ENCODE data around the gene CMPK2. TPM values are rescaled to one million over a fixed set of nuclear protein-coding genes. Genes with fewer than 3 reads are reported as not detected.

The CMPK2 gene
- total RNA-seq, 2 experiments from 2014 or later: 84.8 to 91.1 TPM

- DNase-seq: no peak
- ChIA-PET POLR2A (interaction anchor here (0.7 to 3.9 kb wide), 4 partner anchors 12 to 31 kb away, joined by 3 to 15 read pairs (median 6); partner anchors contain the start of gene CMPK2), CTCF (interaction anchor here (0.8 to 5.0 kb wide), 24 partner anchors 9 to 161 kb away, joined by 3 to 65 read pairs (median 5); partner anchors contain the start of gene RSAD2)
- Mint-ChIP-seq H3K9me3 (peaks cover 11% of the 10 kb centered on the region), H3K4me3 (no peak overlapping the region), H3K27ac (no peak overlapping the region), H3K36me3 (ENCODE audit: low read depth) (peaks cover 85% of the 10 kb centered on the region), H3K27me3 (peaks cover 4% of the 10 kb centered on the region), H3K4me1 (peaks cover 4% of the 10 kb centered on the region)
These were observed 31.4 kb upstream of the CMPK2 start for GRCh38 chr2:6896930-6897759.

DNA sequence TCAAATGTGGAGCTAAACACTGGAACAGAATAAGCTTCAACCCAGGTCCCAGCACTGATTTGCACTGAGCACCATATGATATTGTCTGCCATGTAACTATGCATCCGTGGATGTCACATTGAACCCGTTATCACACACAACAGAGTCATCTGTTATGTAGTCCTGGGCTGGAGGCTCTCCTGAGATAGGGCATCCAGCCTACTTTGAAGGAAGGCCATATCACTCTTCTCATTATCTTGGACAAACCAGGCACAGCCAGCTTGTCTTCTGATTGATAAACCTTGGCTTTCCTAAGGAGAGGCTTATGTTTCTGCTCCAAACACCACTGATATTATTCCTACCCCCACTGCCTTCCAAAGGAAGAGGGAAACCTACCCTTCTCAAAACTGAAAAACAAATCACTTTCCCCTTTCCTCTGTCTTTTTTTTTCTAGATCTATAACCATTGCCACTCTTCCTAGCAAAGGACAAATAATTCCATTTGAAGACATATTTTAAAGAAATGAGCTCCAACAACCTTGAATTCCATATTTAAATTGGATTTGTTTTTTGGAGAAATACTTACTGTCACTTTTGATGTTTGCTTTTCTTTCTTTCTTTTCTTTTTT, 28.3 kb upstream of the CMPK2 start:
- no peaks in the 10 kb centered on the region for H3K27me3 Mint-ChIP-seq
- H3K36me3 Mint-ChIP-seq (ENCODE audit: low read depth): peaks cover 72% of the 10 kb centered on the region
- no peak overlapping the region for H3K4me3 Mint-ChIP-seq
- ChIA-PET CTCF (interaction anchor here (0.9 to 5.0 kb wide), 4 partner anchors 11 to 151 kb away, joined by 3 to 65 read pairs (median 4); no protein-coding TSS in a partner anchor), POLR2A (interaction anchor here (0.8 to 2.2 kb wide), 3 partner anchors 13 to 29 kb away, joined by 3 to 6 read pairs (median 3); partner anchors contain the start of gene CMPK2)
- DNase-seq: no peak
- H3K9me3 Mint-ChIP-seq: no peaks in the 10 kb centered on the region
- H3K4me1 Mint-ChIP-seq: no peaks in the 10 kb centered on the region
- no peak overlapping the region for H3K27ac Mint-ChIP-seq

DNA sequence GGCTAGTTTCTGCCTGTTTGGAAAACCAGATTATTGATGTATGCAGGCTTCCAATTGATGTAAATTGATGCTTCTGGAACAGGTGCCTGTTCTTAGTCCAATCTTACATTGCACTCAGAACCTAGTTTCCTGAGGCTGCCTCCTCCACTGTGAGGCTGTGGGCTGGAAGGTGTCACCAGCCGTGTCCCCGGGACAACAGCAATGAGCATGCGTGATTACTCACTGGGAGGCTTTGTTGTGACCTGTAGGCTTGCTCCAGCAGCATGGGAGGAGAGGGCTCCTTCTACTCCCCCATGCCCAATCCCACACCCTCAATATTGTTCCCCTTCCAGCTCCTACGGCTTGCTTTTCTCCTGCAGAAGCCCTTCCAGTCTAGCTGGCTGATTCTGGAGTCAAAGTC, 23.0 kb upstream of the CMPK2 start:
- H3K9me3 Mint-ChIP-seq: no peaks in the 10 kb centered on the region
- no peak overlapping the region for H3K4me3 Mint-ChIP-seq
- ChIA-PET CTCF (interaction anchor here (1.2 to 1.6 kb wide), 3 partner anchors 8 to 155 kb away, joined by 3 to 10 read pairs (median 8); partner anchors contain the start of gene RSAD2), POLR2A (interaction anchor here (1.0 to 2.0 kb wide), 2 partner anchors 11 to 22 kb away, joined by 4 to 11 read pairs; partner anchors contain the start of gene RSAD2)
- peaks cover 79% of the 10 kb centered on the region for H3K36me3 Mint-ChIP-seq (ENCODE audit: low read depth)
- no peaks in the 10 kb centered on the region for H3K27me3 Mint-ChIP-seq
- no peak for DNase-seq
- H3K4me1 Mint-ChIP-seq: peaks cover 7% of the 10 kb centered on the region
- no peak overlapping the region for H3K27ac Mint-ChIP-seq

DNA sequence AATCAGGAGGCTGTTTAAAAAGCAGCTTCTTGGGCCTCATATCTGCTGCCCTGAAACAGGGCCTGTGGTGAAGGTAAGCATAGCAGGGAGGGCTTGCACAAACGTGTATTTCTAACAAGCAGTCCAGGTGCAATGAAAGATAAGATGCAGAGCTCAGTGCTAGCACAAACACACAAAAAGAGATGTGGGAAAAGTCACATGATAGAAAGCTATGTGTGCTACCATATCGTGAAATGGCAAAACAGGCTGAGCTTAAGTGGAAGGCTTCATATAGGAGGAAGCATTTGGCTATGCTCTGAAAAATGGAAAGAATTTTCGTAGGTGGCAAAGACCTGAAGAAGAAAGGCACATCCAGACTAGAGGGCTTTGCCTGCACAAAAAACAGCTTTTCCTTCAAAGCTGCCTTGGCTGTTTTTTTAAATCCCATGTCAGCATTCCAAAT, 22.1 kb upstream of the CMPK2 start:
- no peak for DNase-seq
- Mint-ChIP-seq H3K27me3 (no peaks in the 10 kb centered on the region), H3K36me3 (ENCODE audit: low read depth) (peaks cover 81% of the 10 kb centered on the region), H3K4me3 (no peak overlapping the region), H3K4me1 (peaks cover 10% of the 10 kb centered on the region), H3K27ac (no peak overlapping the region), H3K9me3 (no peaks in the 10 kb centered on the region)
- ChIA-PET POLR2A (interaction anchor here (1.0 to 2.0 kb wide), 3 partner anchors 10 to 21 kb away, joined by 4 to 11 read pairs (median 4); partner anchors contain the start of gene RSAD2), CTCF (interaction anchor here (0.7 to 1.6 kb wide), 5 partner anchors 9 to 156 kb away, joined by 3 to 10 read pairs (median 8); partner anchors contain the start of gene RSAD2)

- Mint-ChIP-seq H3K27me3 (no peaks in the 10 kb centered on the region), H3K4me1 (peaks cover 28% of the 10 kb centered on the region), H3K36me3 (ENCODE audit: low read depth) (peaks cover 90% of the 10 kb centered on the region), H3K4me3 (no peak overlapping the region), H3K9me3 (no peaks in the 10 kb centered on the region), H3K27ac (no peak overlapping the region)
- POLR2A ChIA-PET: no interaction called here
- CTCF ChIA-PET: interaction anchor here (2.0 kb wide), 1 partner anchor 11 kb away, joined by 8 read pairs; no protein-coding TSS in a partner anchor
- DNase-seq: no peak
These were observed 20.3 kb upstream of the CMPK2 start for GRCh38 chr2:6885968-6886367.

GRCh38 chr2:6885551-6885950, 19.8 kb upstream of the CMPK2 start:
- H3K9me3 Mint-ChIP-seq: no peaks in the 10 kb centered on the region
- CTCF ChIA-PET: interaction anchor here (2.0 kb wide), 1 partner anchor 11 kb away, joined by 8 read pairs; no protein-coding TSS in a partner anchor
- H3K27me3 Mint-ChIP-seq: no peaks in the 10 kb centered on the region
- peaks cover 90% of the 10 kb centered on the region for H3K36me3 Mint-ChIP-seq (ENCODE audit: low read depth)
- H3K4me1 Mint-ChIP-seq: peaks cover 30% of the 10 kb centered on the region
- no peak for DNase-seq
- POLR2A ChIA-PET: no interaction called here
- no peak overlapping the region for H3K4me3 Mint-ChIP-seq
- no peak overlapping the region for H3K27ac Mint-ChIP-seq

GRCh38 chr2:6883448-6884122, 17.9 kb upstream of the CMPK2 start:
- CTCF ChIA-PET: interaction anchor here (0.6 kb wide), 1 partner anchor 21 kb away, joined by 3 read pairs; no protein-coding TSS in a partner anchor
- no peaks in the 10 kb centered on the region for H3K27me3 Mint-ChIP-seq

GRCh38 chr2:6881516-6881915, 15.8 kb upstream of the CMPK2 start:
- POLR2A ChIA-PET: interaction anchor here (1.1 to 6.3 kb wide), 2 partner anchors 15 to 32 kb away, joined by 3 to 221 read pairs; partner anchors contain the start of gene CMPK2
- Mint-ChIP-seq H3K9me3 (no peaks in the 10 kb centered on the region), H3K4me1 (peaks cover 49% of the 10 kb centered on the region), H3K27me3 (no peaks in the 10 kb centered on the region), H3K36me3 (ENCODE audit: low read depth) (peaks cover 79% of the 10 kb centered on the region), H3K27ac (no peak overlapping the region), H3K4me3 (peak overlapping the region; percentile 66)
- DNase-seq: no peak
- CTCF ChIA-PET: interaction anchor here (1.2 to 7.2 kb wide), 3 partner anchors 15 to 56 kb away, joined by 3 to 143 read pairs (median 5); partner anchors contain the start of genes CMPK2 and RNF144A

More at GRCh38 chr2:6883448-6884122, 17.9 kb upstream of the CMPK2 start:
- Mint-ChIP-seq H3K4me1 (peaks cover 41% of the 10 kb centered on the region), H3K9me3 (no peaks in the 10 kb centered on the region), H3K36me3 (ENCODE audit: low read depth) (peaks cover 89% of the 10 kb centered on the region), H3K27ac (no peak overlapping the region), H3K4me3 (no peak overlapping the region)
- POLR2A ChIA-PET: interaction anchor here (0.8 kb wide), 1 partner anchor 18 kb away, joined by 3 read pairs; the partner anchor contains the start of gene CMPK2
- no peak for DNase-seq

GRCh38 chr2:6881046-6881445, 15.3 kb upstream of the CMPK2 start:
- Mint-ChIP-seq H3K36me3 (ENCODE audit: low read depth) (peaks cover 75% of the 10 kb centered on the region), H3K27ac (no peak overlapping the region), H3K27me3 (no peaks in the 10 kb centered on the region), H3K4me1 (peaks cover 52% of the 10 kb centered on the region), H3K4me3 (peak overlapping the region; percentile 66), H3K9me3 (no peaks in the 10 kb centered on the region)
- ChIA-PET CTCF (interaction anchor here (1.2 to 7.2 kb wide), 4 partner anchors 15 to 55 kb away, joined by 3 to 143 read pairs (median 9); partner anchors contain the start of genes CMPK2 and RNF144A), POLR2A (interaction anchor here (0.9 to 6.3 kb wide), 4 partner anchors 13 to 33 kb away, joined by 3 to 221 read pairs (median 6); partner anchors contain the start of gene CMPK2)
- no peak for DNase-seq

DNA sequence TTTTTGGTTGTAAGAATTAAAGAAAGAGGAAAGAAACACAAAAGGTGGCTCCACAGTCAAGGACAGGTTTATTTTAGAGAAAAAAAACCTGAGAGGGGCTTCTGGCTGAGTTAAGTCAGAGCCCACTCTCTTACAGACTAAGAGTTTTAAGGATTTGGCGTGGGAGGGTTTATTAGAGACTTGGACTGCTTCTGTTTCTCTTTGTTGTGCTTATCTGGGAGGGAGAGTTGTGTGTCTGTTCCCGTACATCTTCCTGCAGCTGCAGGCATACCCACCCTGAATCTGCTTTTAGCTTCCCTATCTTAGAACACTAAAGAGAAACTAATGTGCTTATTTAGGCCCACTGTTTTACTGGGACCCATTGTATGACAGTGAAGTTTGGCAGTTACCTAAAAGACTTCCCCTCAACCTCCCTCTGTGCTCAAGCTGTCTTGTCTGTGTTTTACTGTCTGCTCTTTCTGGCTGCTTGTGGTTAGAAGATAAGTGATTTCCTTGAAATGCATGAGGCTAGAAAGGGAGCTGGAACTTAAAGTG, 14.6 kb upstream of the CMPK2 start:
- Mint-ChIP-seq H3K4me1 (peaks cover 56% of the 10 kb centered on the region), H3K36me3 (ENCODE audit: low read depth) (peaks cover 73% of the 10 kb centered on the region), H3K4me3 (peak overlapping the region; percentile 87), H3K27me3 (no peaks in the 10 kb centered on the region), H3K27ac (peak overlapping the region; percentile 87), H3K9me3 (no peaks in the 10 kb centered on the region)
- ChIA-PET POLR2A (interaction anchor here (0.9 to 6.3 kb wide), 5 partner anchors 14 to 33 kb away, joined by 3 to 221 read pairs (median 3); partner anchors contain the start of gene CMPK2), CTCF (interaction anchor here (1.0 to 7.2 kb wide), 6 partner anchors 14 to 54 kb away, joined by 3 to 143 read pairs (median 9); partner anchors contain the start of genes CMPK2 and RNF144A)
- DNase-seq: peak; percentile 30

DNA sequence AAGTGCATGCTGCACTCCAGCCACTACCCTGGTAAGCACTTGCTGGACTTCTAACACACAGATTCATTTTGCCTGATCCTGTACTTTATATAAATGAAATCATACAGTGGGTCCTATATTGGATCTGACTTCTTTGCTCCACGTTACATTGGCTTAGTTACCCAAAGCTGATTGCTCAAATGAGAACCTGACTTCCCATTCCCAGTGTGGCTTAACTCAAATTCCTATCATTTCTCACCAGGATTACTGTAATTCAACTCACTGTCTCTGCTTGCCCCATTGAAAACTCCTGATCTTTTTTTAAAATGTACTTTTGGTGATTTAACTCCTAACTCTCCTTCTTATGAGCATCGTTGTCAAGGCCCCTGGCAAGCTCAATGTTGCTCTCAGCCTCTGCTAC, 13.3 kb upstream of the CMPK2 start:
- DNase-seq: no peak
- Mint-ChIP-seq H3K4me1 (peaks cover 56% of the 10 kb centered on the region), H3K9me3 (peaks cover 2% of the 10 kb centered on the region), H3K27ac (peak overlapping the region; percentile 89), H3K36me3 (ENCODE audit: low read depth) (peaks cover 68% of the 10 kb centered on the region), H3K4me3 (peak overlapping the region; percentile 87), H3K27me3 (peaks cover under 1% of the 10 kb centered on the region)
- ChIA-PET POLR2A (interaction anchor here (1.9 to 6.3 kb wide), 4 partner anchors 12 to 38 kb away, joined by 6 to 221 read pairs (median 16); partner anchors contain the start of genes CMPK2 and RNF144A), CTCF (interaction anchor here (0.8 to 7.2 kb wide), 8 partner anchors 13 to 165 kb away, joined by 3 to 143 read pairs (median 10); partner anchors contain the start of genes CMPK2 and RNF144A)
